K562 (cell line): ENCODE data around the gene MCCD1. TPM values are rescaled to one million over a fixed set of nuclear protein-coding genes. Genes with fewer than 3 reads are reported as not detected.

ENCODE experiments used
- ATAC-seq: fragments of 200-7000 bp; cut with Tn5 transposase; 3 replicates; pipeline ENCODE4 v1.9.1; 2020; ENCODE audit warnings: moderate library complexity
- BruUV-seq: library from RNA; stranded (reverse); fragments of 400-500 nt; replicated peaks from 2 replicates; lab custom pipeline; 2021; lab: Mats Ljungman, UMichigan
- CTCF ChIA-PET: fragments of 300-600 bp; formaldehyde crosslinking; extraction: SDS; loops from one replicate; lab custom pipeline; 2021; ENCODE audit warnings: low intra/inter-chr PET ratio; lab: Yijun Ruan, JAX
- POLR2A ChIA-PET: fragments of 300-600, 350-650 bp; sonication (Branson Sonifier 250); formaldehyde crosslinking; extraction: SDS; loops from one replicate; lab custom pipeline; 2021; ENCODE audit warnings: antibody characterized with exemption, inconsistent platforms; lab: Yijun Ruan, JAX
- DNase-seq, 4 experiments: peaks; one replicate each; pipeline versions ENCODE4 v3.0.0 to v3.0.0-alpha.2; 2011 to 2018; ENCODE audit warnings: low spot score in 3 of 4, mixed read lengths in 3 of 4; ENCODE audit errors: extremely low read depth in 1 of 4
- FAIRE-seq: peaks from 2 replicates; lab custom pipeline; 2011; peaks lifted over from hg19 to GRCh38; lab: Jason Lieb, UNC
- H2AFZ ChIP-seq: 2 replicates; pipeline ENCODE4 v1.6.0; 2011; ENCODE audit warnings: low read depth, low read length, control low read depth, inconsistent platforms
- H3K27ac ChIP-seq: fragments of 200-600 bp; 3 replicates; pipeline ENCODE4 v1.8.0; 2011; ENCODE audit warnings: low read depth, mild to moderate bottlenecking, control low read depth, inconsistent platforms, low read length, moderate library complexity, mixed read lengths; ENCODE audit errors: extremely low read depth
- H3K27me3 ChIP-seq, 2 experiments: fragments of 300-600 bp in 1 of 2; 2 replicates in 1 of 2; 3 replicates in 1 of 2; pipeline versions ENCODE4 v1.6.0 to v1.8.0; 2011; ENCODE audit warnings: inconsistent platforms in 2 of 2, low read length in 2 of 2, mild to moderate bottlenecking in 1 of 2, mixed read lengths in 1 of 2, moderate library complexity in 1 of 2; ENCODE audit not compliant: control insufficient read depth in 2 of 2, insufficient read depth in 2 of 2
- H3K36me3 ChIP-seq: fragments of 300-600 bp; 3 replicates; pipeline ENCODE4 v1.8.0; 2011; ENCODE audit warnings: mild to moderate bottlenecking, low read length, inconsistent platforms; ENCODE audit not compliant: control insufficient read depth, insufficient read depth
- H3K4me1 ChIP-seq, 2 experiments: fragments of 200-600 bp in 1 of 2; replicated peaks in 1 of 2; 2 replicates in 1 of 2; 3 replicates in 1 of 2; pipeline versions ENCODE4 v1.5.1 to v1.8.0; 2011; ENCODE audit warnings: inconsistent platforms in 2 of 2, low read length in 2 of 2, mild to moderate bottlenecking in 1 of 2, mixed read lengths in 1 of 2, moderate library complexity in 1 of 2; ENCODE audit not compliant: control insufficient read depth in 2 of 2, insufficient read depth in 2 of 2
- H3K4me2 ChIP-seq: 2 replicates; pipeline ENCODE4 v1.6.1; 2011; ENCODE audit warnings: low read length, control low read depth, inconsistent platforms, mixed read lengths; ENCODE audit not compliant: insufficient read depth
- H3K4me3 ChIP-seq: fragments of 200-600 bp; sonication (generic), shearing (Covaris generic); 2 replicates; pipeline ENCODE4 v1.5.1; 2016; ENCODE audit warnings: control low read depth, inconsistent platforms
- H3K79me2 ChIP-seq: fragments of 200-600 bp; 3 replicates; pipeline ENCODE4 v1.8.0; 2011; ENCODE audit warnings: low read length, inconsistent platforms; ENCODE audit not compliant: control insufficient read depth, insufficient read depth
- H3K9ac ChIP-seq, 2 experiments: 2 replicates each; pipeline versions ENCODE4 v1.6.0 to v1.6.1; 2011; ENCODE audit warnings: low read depth in 2 of 2, low read length in 2 of 2, control low read depth in 1 of 2, inconsistent platforms in 1 of 2, mild to moderate bottlenecking in 1 of 2, mixed read lengths in 1 of 2; ENCODE audit not compliant: insufficient read depth in 1 of 2
- H3K9me1 ChIP-seq: one replicate; pipeline ENCODE4 v1.6.0; 2011; ENCODE audit warnings: inconsistent platforms, mild to moderate bottlenecking, low read length, moderate library complexity; ENCODE audit not compliant: control insufficient read depth, insufficient read depth
- H3K9me3 ChIP-seq: replicated peaks from 2 replicates; pipeline ENCODE4 v1.5.1; 2011; ENCODE audit warnings: low read depth, low read length, inconsistent platforms; ENCODE audit not compliant: control insufficient read depth, insufficient read depth
- H4K20me1 ChIP-seq: replicated peaks from 2 replicates; pipeline ENCODE4 v1.6.1; 2011; ENCODE audit warnings: low read length, inconsistent platforms, mixed read lengths; ENCODE audit not compliant: control insufficient read depth, insufficient read depth
- CXXC5 ChIP-seq: fragments of 250-450 bp; sonication (Bioruptor Pico); IDR thresholded peaks from 2 replicates; pipeline ENCODE4 v1.8.0; 2022; ENCODE audit warnings: inconsistent platforms, mild to moderate bottlenecking, moderate library complexity
- E4F1 ChIP-seq: fragments of 250-450 bp; sonication (Bioruptor Pico); IDR thresholded peaks from 2 replicates; pipeline ENCODE4 v1.5.0; 2021; ENCODE audit warnings: mild to moderate bottlenecking, borderline replicate concordance
- FOXA3 ChIP-seq, 2 experiments: fragments of 450-650 bp in 1 of 2; sonication (generic) in 1 of 2; formaldehyde crosslinking; IDR thresholded peaks in 1 of 2; conservative IDR thresholded peaks in 1 of 2; 2 replicates each; pipeline versions ENCODE4 v1.4.0 to v1.8.0; 2020 to 2022; ENCODE audit warnings: mild to moderate bottlenecking in 2 of 2, missing genetic modification reagents in 1 of 2
- FOXP1 ChIP-seq: sonication (generic); formaldehyde crosslinking; IDR thresholded peaks from 2 replicates; pipeline ENCODE4 v1.8.0; 2022; ENCODE audit warnings: mild to moderate bottlenecking, missing genetic modification reagents
- JUND ChIP-seq, 2 experiments: IDR thresholded peaks; 2 replicates in 1 of 2; 3 replicates in 1 of 2; pipeline ENCODE4 v1.6.1; 2011; ENCODE audit warnings: borderline replicate concordance in 2 of 2, low read depth in 2 of 2, low read length in 2 of 2, improper control_type of control experiment in 1 of 2, missing biosample characterization in 1 of 2, missing genetic modification characterization in 1 of 2, missing genetic modification reagents in 1 of 2
- MTA2 ChIP-seq: fragments of 450-650 bp; IDR thresholded peaks from 2 replicates; pipeline ENCODE4 v1.6.1; 2016; ENCODE audit warnings: low read depth
- NFRKB ChIP-seq: fragments of 450-650 bp; IDR thresholded peaks from 2 replicates; pipeline ENCODE4 v1.6.1; 2016; ENCODE audit warnings: low read depth
- OTX1 ChIP-seq: fragments of 450-650 bp; formaldehyde crosslinking; IDR thresholded peaks from 2 replicates; pipeline ENCODE4 v1.4.0; 2022; ENCODE audit warnings: mild to moderate bottlenecking
- POLR2AphosphoS2 ChIP-seq: IDR thresholded peaks from 2 replicates; pipeline ENCODE4 v1.6.1; 2012; ENCODE audit warnings: low read length, improper control_type of control experiment
- POLR2AphosphoS5 ChIP-seq: IDR thresholded peaks from 2 replicates; pipeline ENCODE4 v1.6.1; 2011; ENCODE audit warnings: mild to moderate bottlenecking, low read depth, low read length, moderate library complexity; ENCODE audit not compliant: control insufficient read depth, insufficient read depth
- PTRF ChIP-seq: fragments of 450-650 bp; IDR thresholded peaks from 2 replicates; pipeline ENCODE4 v1.6.1; 2016; ENCODE audit warnings: mild to moderate bottlenecking, missing genetic modification characterization, missing compliant biosample characterization
- RBFOX2 ChIP-seq: fragments of 200-400 bp; formaldehyde crosslinking; IDR thresholded peaks from 2 replicates; pipeline ENCODE4 v1.6.1; 2017; ENCODE audit warnings: low read depth, mild to moderate bottlenecking, low read length, moderate library complexity
- RBM39 ChIP-seq: fragments of 200-400 bp; formaldehyde crosslinking; optimal IDR thresholded peaks from 2 replicates; pipeline ENCODE3; 2018; ENCODE audit warnings: low read depth, low read length
- SRSF7 ChIP-seq: fragments of 200-400 bp; formaldehyde crosslinking; optimal IDR thresholded peaks from 2 replicates; pipeline ENCODE3; 2017; ENCODE audit warnings: mild to moderate bottlenecking, low read depth, low read length
- SUPT5H ChIP-seq: fragments of 450-650 bp; IDR thresholded peaks from 2 replicates; pipeline ENCODE4 v1.6.1; 2016
- TCF3 ChIP-seq: sonication (generic); formaldehyde crosslinking; IDR thresholded peaks from 2 replicates; pipeline ENCODE4 v1.4.0; 2020; ENCODE audit warnings: mild to moderate bottlenecking, missing genetic modification reagents
- TCF7L2 ChIP-seq: fragments of 150-350 bp; IDR thresholded peaks from 2 replicates; pipeline ENCODE4 v1.6.1; 2016; ENCODE audit warnings: low read depth, mild to moderate bottlenecking, low read length, moderate library complexity
- TFAM ChIP-seq: fragments of 250-450 bp; sonication (Bioruptor Pico); conservative IDR thresholded peaks from 2 replicates; pipeline ENCODE4 v1.5.0; 2021; ENCODE audit warnings: mild to moderate bottlenecking, moderate library complexity
- ZNF134 ChIP-seq: fragments of 250-450 bp; sonication (Bioruptor Pico); conservative IDR thresholded peaks from 2 replicates; pipeline ENCODE4 v1.4.0; 2020
- ZNF444 ChIP-seq: fragments of 250-450 bp; sonication (Bioruptor Pico); IDR thresholded peaks from 2 replicates; pipeline ENCODE4 v1.4.0; 2020; ENCODE audit warnings: mild to moderate bottlenecking, moderate library complexity
- ZNF57 ChIP-seq: fragments of 450-650 bp; formaldehyde crosslinking; IDR thresholded peaks from 2 replicates; pipeline ENCODE4 v1.4.0; 2020; ENCODE audit warnings: mild to moderate bottlenecking, moderate library complexity
- WGBS: fragments of 100-300 bp; shearing (Covaris generic); methylation state at CpG from one replicate; pipeline ENCODE4 v1.1.6; 2016; ENCODE audit warnings: low coverage, mixed read lengths; ENCODE audit not compliant: insufficient coverage; ENCODE audit errors: missing lambda C conversion rate; 5-methylcytosine and 5-hydroxymethylcytosine counted together
- in situ Hi-C: fragments of 300-500 bp; cut with MboI; formaldehyde crosslinking; loops from 4 replicates; pipeline ENCODE4 v1.15.0; 2018; ENCODE audit warnings: inconsistent platforms, mixed read lengths
- intact Hi-C: fragments of 100-400 bp; cut with micrococcal nuclease; formaldehyde crosslinking; loops from 2 replicates; pipeline ENCODE4 v1.14.2; 2022
- polyA plus RNA-seq, 8 experiments: library from polyadenylated mRNA; depleted of rRNA in 4 of 8; stranded (reverse) in 5 of 8; unstranded in 3 of 8; fragments of >200 nt; fragmentation: Nextera tagmentation in 2 of 8; fragmentation: Illumina TruSeq in 1 of 8; extraction: Ambion mirVana in 2 of 8; extraction: Trizol in 1 of 8; gene quantifications; 2 replicates each; pipeline versions ENCODE4 v1.2.1 to v1.2.3, GENCODE V29; 2011 to 2014; ENCODE audit warnings: inconsistent platforms in 1 of 8, missing spikeins in 1 of 8
- total RNA-seq, 7 experiments: library from RNA; depleted of rRNA in 6 of 7; stranded (reverse); fragments of >200 nt in 6 of 7; fragmentation: Illumina TruSeq in 2 of 7; extraction: Trizol in 2 of 7; gene quantifications; 2 replicates each; pipeline versions ENCODE4 v1.2.1 to v1.2.3, GENCODE V29; 2011 to 2021; ENCODE audit warnings: low replicate concordance in 1 of 7
- TF ChIP-seq, protein P1 (sequence below): IDR thresholded peaks from 2 replicates; pipeline ENCODE4 v1.6.1; 2011; ENCODE audit not compliant: insufficient read length; ENCODE audit errors: extremely low read depth

The MCCD1 gene
- total and polyA plus RNA-seq, 9 of the 15 experiments (the other 6 are each of a cell fraction or from before 2014, with no cell fraction given), result not detected

DNA sequence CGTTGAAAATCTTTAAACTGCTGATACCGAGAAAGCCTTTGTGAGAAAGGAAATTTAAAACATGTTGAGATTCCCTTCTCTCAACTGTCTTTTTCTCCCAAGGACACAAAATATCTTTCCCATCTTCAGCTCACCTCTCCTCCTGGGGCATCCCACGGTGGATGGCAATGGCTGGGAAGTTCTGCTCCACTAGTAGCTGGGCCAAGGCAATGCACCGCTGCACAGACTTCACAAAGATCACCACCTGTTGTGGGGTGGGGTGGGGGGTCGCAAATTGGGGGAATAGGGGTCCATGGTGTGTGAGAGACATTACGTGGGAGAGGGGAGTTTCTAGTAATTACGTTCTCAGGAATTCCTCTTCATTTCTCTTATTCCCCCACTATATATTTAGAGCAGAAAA lies 2.4 kb downstream of the MCCD1 start:
- POLR2A ChIA-PET, result interaction anchor here (0.6 to 6.3 kb wide), 18 partner anchors 7 to 1307 kb away, joined by 3 to 107 read pairs (median 5); partner anchors contain the start of genes DDX39B, NFKBIL1 and TAP2
- FAIRE-seq, result no peak
- TF ChIP-seq CXXC5 (CRISPR knock-in tag) (no peak), SRSF7 (no peak), TFAM (CRISPR knock-in tag) (no peak), FOXA3 (CRISPR knock-in tag; conservative IDR thresholded peaks at IDR 0.05 in 1 of 2, IDR thresholded peaks at IDR 0.05 in 1 of 2) (no peak), ZNF444 (no peak), TCF3 (no peak), RBFOX2 (peak; percentile 32; the same call in 1 of the 2 replicates), FOXP1 (no peak), JUND (IDR thresholded peaks at IDR 0.05; ENCODE audit: borderline replicate concordance, low read depth, low read length) (no peak), JUND (tag; IDR thresholded peaks at IDR 0.05; ENCODE audit: borderline replicate concordance, low read depth, low read length) (no peak), RBM39 (no peak), ZNF134 (CRISPR knock-in tag) (no peak), E4F1 (CRISPR knock-in tag) (no peak), OTX1 (no peak), PTRF (no peak), SUPT5H (peak; percentile 29; the same call in 1 of the 2 replicates), TCF7L2 (no peak), ZNF57 (CRISPR knock-in tag) (no peak), MTA2 (no peak), POLR2AphosphoS2 (0 out of 2 replicates have a peak, but pooled peaks have one; percentile 27), NFRKB (no peak), POLR2AphosphoS5 (peak; percentile 22; the same call in 1 of the 2 replicates)
- TF ChIP-seq, protein P1, sequence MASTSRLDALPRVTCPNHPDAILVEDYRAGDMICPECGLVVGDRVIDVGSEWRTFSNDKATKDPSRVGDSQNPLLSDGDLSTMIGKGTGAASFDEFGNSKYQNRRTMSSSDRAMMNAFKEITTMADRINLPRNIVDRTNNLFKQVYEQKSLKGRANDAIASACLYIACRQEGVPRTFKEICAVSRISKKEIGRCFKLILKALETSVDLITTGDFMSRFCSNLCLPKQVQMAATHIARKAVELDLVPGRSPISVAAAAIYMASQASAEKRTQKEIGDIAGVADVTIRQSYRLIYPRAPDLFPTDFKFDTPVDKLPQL, result no peak

More for the DNA sequence above, 2.4 kb downstream of the MCCD1 start:
- BruUV-seq, result no TSS peak
- Histone ChIP-seq H3K9me1 (peaks cover 6% of the 10 kb centered on the region), H3K4me2 (no peak overlapping the region), H3K9me3 (no peaks in the 10 kb centered on the region), H3K9ac (no peak overlapping the region), H3K79me2 (peaks cover 30% of the 10 kb centered on the region), H3K4me1 (peaks cover 2 to 18% of the 10 kb centered on the region in 2 experiments), H3K27me3 (no peaks in the 10 kb centered on the region), H2AFZ (no peak overlapping the region), H4K20me1 (peaks cover 36% of the 10 kb centered on the region), H3K27ac (no peak overlapping the region), H3K4me3 (no peak overlapping the region), H3K36me3 (peaks cover 67% of the 10 kb centered on the region)
- 91% methylated on average over 7 of the region's 7 CpGs for WGBS
- DNase-seq (no peak), ATAC-seq (no peak)
- intact Hi-C loops, result no loop called here
- in situ Hi-C loops, result loop anchor here (5.0 to 25.0 kb wide), 2 partner anchors 34 to 1431 kb away; partner anchors contain the start of genes BRD2, HLA-DMA and MICB
- CTCF ChIA-PET, result no interaction called here
